ENCODE results near the gene MLLT6.

The MLLT6 gene

GRCh38 chr17:38766341-38766740 lies 61.3 kb downstream of the MLLT6 start:
- Histone ChIP-seq H2AFZ (ENCODE audit: low read depth, low read length) (no peak overlapping the region), H3K79me1 (replicated peaks; ENCODE audit: low read length, poor library complexity, severe bottlenecking) (peaks cover 24% of the 10 kb centered on the region), H3K4me3 (ENCODE audit: insufficient read depth in 1 of 2, low read depth in 1 of 2, low read length in 2 of 2) (no peak overlapping the region), H2BK120ac (ENCODE audit: low read depth, low read length) (no peak overlapping the region), H3K9me3 (ENCODE audit: control insufficient read depth, low read length) (no peaks in the 10 kb centered on the region), H3K23ac (ENCODE audit: low read length in 2 of 2) (no peak overlapping the region), H3K27me3 (ENCODE audit: control insufficient read depth in 1 of 2, insufficient read depth in 1 of 2, low read length in 2 of 2) (no peaks in the 10 kb centered on the region), H3K4ac (ENCODE audit: low read depth in 1 of 2, low read length in 2 of 2) (no peak overlapping the region), H2BK5ac (ENCODE audit: low read depth, low read length, poor library complexity, severe bottlenecking) (no peak overlapping the region), H3K4me1 (ENCODE audit: control insufficient read depth, insufficient read depth, low read depth, low read length) (no peaks in the 10 kb centered on the region), H3K36me3 (ENCODE audit: control insufficient read depth in 1 of 2, insufficient read depth in 2 of 2, low read depth in 1 of 2, low read length in 2 of 2) (peaks cover 80 to 96% of the 10 kb centered on the region in 2 experiments), H3K18ac (ENCODE audit: low read depth in 1 of 2, low read length in 2 of 2) (no peak overlapping the region), H3K14ac (ENCODE audit: low read length in 2 of 2) (no peak overlapping the region), H3K27ac (ENCODE audit: low read length, poor library complexity, severe bottlenecking) (no peak overlapping the region), H2BK15ac (ENCODE audit: low read depth, poor library complexity, severe bottlenecking) (no peak overlapping the region), H4K8ac (ENCODE audit: low read length) (no peak overlapping the region), H3K4me2 (ENCODE audit: low read length, poor library complexity, severe bottlenecking) (no peak overlapping the region), H2BK12ac (ENCODE audit: low read length in 2 of 2) (no peak overlapping the region), H4K91ac (ENCODE audit: low read length) (no peak overlapping the region), H2AK5ac (ENCODE audit: low read length, severe bottlenecking) (no peak overlapping the region), H3K9ac (ENCODE audit: low read length) (no peak overlapping the region)
- 97% methylated on average over 5 of the region's 5 CpGs for WGBS
- DNase-seq: no peak

- WGBS: 94% methylated on average over 6 of the region's 6 CpGs
- Histone ChIP-seq H4K8ac (ENCODE audit: low read length) (no peak overlapping the region), H3K4me3 (ENCODE audit: insufficient read depth in 1 of 2, low read depth in 1 of 2, low read length in 2 of 2) (no peak overlapping the region)
Measured at GRCh38 chr17:38768417-38768816, 63.3 kb downstream of the MLLT6 start.

DNA sequence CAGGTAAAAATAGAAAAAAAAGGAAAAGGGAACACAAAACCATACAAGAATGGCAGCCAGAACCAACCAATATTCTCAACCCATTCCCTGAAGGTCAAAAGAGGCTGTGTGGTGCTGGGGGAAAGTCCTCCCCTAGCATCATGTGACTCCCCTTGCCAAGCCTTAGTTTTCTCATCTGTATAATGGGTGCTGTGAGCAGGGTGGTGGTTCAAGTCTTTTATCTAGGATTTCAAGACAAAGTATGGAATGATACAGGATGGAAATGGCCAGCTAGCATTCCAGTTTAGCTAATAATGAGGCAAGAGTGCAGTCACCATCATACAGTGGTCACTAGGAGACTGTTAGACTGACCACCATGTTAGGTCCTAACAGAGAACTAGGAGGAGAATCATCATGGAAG lies 68.2 kb downstream of the MLLT6 start:
- Histone ChIP-seq H4K8ac (ENCODE audit: low read length) (no peak overlapping the region), H2BK15ac (ENCODE audit: low read depth, poor library complexity, severe bottlenecking) (no peak overlapping the region), H3K4me3 (ENCODE audit: insufficient read depth in 1 of 2, low read depth in 1 of 2, low read length in 2 of 2) (no peak overlapping the region), H3K79me1 (replicated peaks; ENCODE audit: low read length, poor library complexity, severe bottlenecking) (peaks cover 15% of the 10 kb centered on the region), H3K36me3 (ENCODE audit: control insufficient read depth in 1 of 2, insufficient read depth in 2 of 2, low read depth in 1 of 2, low read length in 2 of 2) (peaks cover 75 to 95% of the 10 kb centered on the region in 2 experiments), H2BK12ac (ENCODE audit: low read length in 2 of 2) (no peak overlapping the region), H3K9ac (ENCODE audit: low read length) (no peak overlapping the region), H3K4ac (ENCODE audit: low read depth in 1 of 2, low read length in 2 of 2) (no peak overlapping the region), H3K23ac (ENCODE audit: low read length in 2 of 2) (no peak overlapping the region), H3K4me1 (ENCODE audit: control insufficient read depth, insufficient read depth, low read depth, low read length) (no peaks in the 10 kb centered on the region), H4K91ac (ENCODE audit: low read length) (no peak overlapping the region), H3K4me2 (ENCODE audit: low read length, poor library complexity, severe bottlenecking) (no peak overlapping the region), H3K9me3 (ENCODE audit: control insufficient read depth, low read length) (no peaks in the 10 kb centered on the region), H3K27ac (ENCODE audit: low read length, poor library complexity, severe bottlenecking) (no peak overlapping the region), H2AK5ac (ENCODE audit: low read length, severe bottlenecking) (no peak overlapping the region), H3K18ac (ENCODE audit: low read depth in 1 of 2, low read length in 2 of 2) (no peak overlapping the region), H3K14ac (ENCODE audit: low read length in 2 of 2) (no peak overlapping the region), H2BK120ac (ENCODE audit: low read depth, low read length) (no peak overlapping the region), H2BK5ac (ENCODE audit: low read depth, low read length, poor library complexity, severe bottlenecking) (no peak overlapping the region), H2AFZ (ENCODE audit: low read depth, low read length) (no peak overlapping the region), H3K27me3 (ENCODE audit: control insufficient read depth in 1 of 2, insufficient read depth in 1 of 2, low read length in 2 of 2) (no peaks in the 10 kb centered on the region)
- no peak for DNase-seq

More at GRCh38 chr17:38768417-38768816, 63.3 kb downstream of the MLLT6 start:
- H3K4me2 ChIP-seq (ENCODE audit: low read length, poor library complexity, severe bottlenecking): no peak overlapping the region
- H3K14ac ChIP-seq (ENCODE audit: low read length in 2 of 2): no peak overlapping the region
- H2BK120ac ChIP-seq (ENCODE audit: low read depth, low read length): no peak overlapping the region
- no peak overlapping the region for H2BK15ac ChIP-seq (ENCODE audit: low read depth, poor library complexity, severe bottlenecking)
- no peaks in the 10 kb centered on the region for H3K27me3 ChIP-seq (ENCODE audit: control insufficient read depth in 1 of 2, insufficient read depth in 1 of 2, low read length in 2 of 2)
- H2BK12ac ChIP-seq (ENCODE audit: low read length in 2 of 2): no peak overlapping the region
- no peak overlapping the region for H3K18ac ChIP-seq (ENCODE audit: low read depth in 1 of 2, low read length in 2 of 2)
- peaks cover 20% of the 10 kb centered on the region for H3K79me1 ChIP-seq (replicated peaks; ENCODE audit: low read length, poor library complexity, severe bottlenecking)
- no peaks in the 10 kb centered on the region for H3K4me1 ChIP-seq (ENCODE audit: control insufficient read depth, insufficient read depth, low read depth, low read length)
- H2AK5ac ChIP-seq (ENCODE audit: low read length, severe bottlenecking): no peak overlapping the region
- DNase-seq: no peak
- no peak overlapping the region for H2BK5ac ChIP-seq (ENCODE audit: low read depth, low read length, poor library complexity, severe bottlenecking)
- H2AFZ ChIP-seq (ENCODE audit: low read depth, low read length): no peak overlapping the region
- H3K9ac ChIP-seq (ENCODE audit: low read length): no peak overlapping the region
- H3K23ac ChIP-seq (ENCODE audit: low read length in 2 of 2): no peak overlapping the region
- H3K9me3 ChIP-seq (ENCODE audit: control insufficient read depth, low read length): no peaks in the 10 kb centered on the region
- H4K91ac ChIP-seq (ENCODE audit: low read length): no peak overlapping the region
- H3K36me3 ChIP-seq (ENCODE audit: control insufficient read depth in 1 of 2, insufficient read depth in 2 of 2, low read depth in 1 of 2, low read length in 2 of 2): peaks cover 77 to 98% of the 10 kb centered on the region in 2 experiments
- no peak overlapping the region for H3K4ac ChIP-seq (ENCODE audit: low read depth in 1 of 2, low read length in 2 of 2)
- H3K27ac ChIP-seq (ENCODE audit: low read length, poor library complexity, severe bottlenecking): no peak overlapping the region

DNA sequence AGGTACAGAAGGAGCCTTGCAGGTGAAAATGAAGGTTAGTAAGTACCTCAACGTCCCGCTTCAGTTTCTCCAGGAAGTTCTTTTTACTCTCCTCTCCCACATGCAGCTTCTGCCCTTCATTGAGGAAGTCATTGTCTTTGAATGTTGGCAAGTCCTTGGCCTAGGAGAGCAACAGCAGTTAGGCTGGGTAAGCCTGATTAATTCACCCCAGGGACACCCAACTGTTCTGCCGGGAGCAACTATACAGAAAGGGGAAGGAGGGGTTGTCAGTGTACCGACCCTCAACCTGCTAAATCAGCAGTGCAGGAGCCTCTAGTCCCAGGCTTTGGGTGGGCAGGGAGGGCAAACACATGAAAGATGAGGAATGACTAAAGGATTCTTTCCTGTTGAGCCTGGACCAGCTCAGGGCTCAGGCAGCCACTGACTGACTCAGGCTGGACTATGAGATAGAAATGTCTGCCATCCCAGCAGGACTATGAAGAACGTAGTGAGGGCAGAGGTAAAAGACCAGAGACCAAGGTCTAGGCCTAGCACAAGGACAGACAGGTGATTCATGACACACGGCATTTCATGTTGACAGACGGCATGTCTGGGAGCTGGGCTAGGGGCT lies 72.7 kb downstream of the MLLT6 start:
- DNase-seq: no peak
- Histone ChIP-seq H3K4me1 (ENCODE audit: control insufficient read depth, insufficient read depth, low read depth, low read length) (no peaks in the 10 kb centered on the region), H3K9ac (ENCODE audit: low read length) (peak overlapping the region; percentile 37), H2BK15ac (ENCODE audit: low read depth, poor library complexity, severe bottlenecking) (no peak overlapping the region), H2BK5ac (ENCODE audit: low read depth, low read length, poor library complexity, severe bottlenecking) (no peak overlapping the region), H2AK5ac (ENCODE audit: low read length, severe bottlenecking) (no peak overlapping the region), H2BK120ac (ENCODE audit: low read depth, low read length) (no peak overlapping the region), H3K4me2 (ENCODE audit: low read length, poor library complexity, severe bottlenecking) (no peak overlapping the region), H3K18ac (ENCODE audit: low read depth in 1 of 2, low read length in 2 of 2) (no peak overlapping the region), H3K14ac (ENCODE audit: low read length in 2 of 2) (no peak overlapping the region), H3K4me3 (ENCODE audit: insufficient read depth in 1 of 2, low read depth in 1 of 2, low read length in 2 of 2) (no peak overlapping the region), H3K4ac (ENCODE audit: low read depth in 1 of 2, low read length in 2 of 2) (no peak overlapping the region), H3K23ac (ENCODE audit: low read length in 2 of 2) (no peak overlapping the region), H2BK12ac (ENCODE audit: low read length in 2 of 2) (no peak overlapping the region), H4K8ac (ENCODE audit: low read length) (no peak overlapping the region), H3K36me3 (ENCODE audit: control insufficient read depth in 1 of 2, insufficient read depth in 2 of 2, low read depth in 1 of 2, low read length in 2 of 2) (peaks cover 84 to 95% of the 10 kb centered on the region in 2 experiments), H2AFZ (ENCODE audit: low read depth, low read length) (no peak overlapping the region), H3K27ac (ENCODE audit: low read length, poor library complexity, severe bottlenecking) (no peak overlapping the region), H3K79me1 (replicated peaks; ENCODE audit: low read length, poor library complexity, severe bottlenecking) (peaks cover 30% of the 10 kb centered on the region), H3K27me3 (ENCODE audit: control insufficient read depth in 1 of 2, insufficient read depth in 1 of 2, low read length in 2 of 2) (no peaks in the 10 kb centered on the region), H4K91ac (ENCODE audit: low read length) (no peak overlapping the region), H3K9me3 (ENCODE audit: control insufficient read depth, low read length) (no peaks in the 10 kb centered on the region)
- 92% methylated on average over 7 of the region's 7 CpGs for whole genome bisulfite sequencing
